GM21619 (cell line): ENCODE measurements around the gene TMEM30A.

Experiments used
- ATAC-seq: cut with Tn5 transposase; IDR thresholded peaks from one replicate; pipeline ENCODE4 v1.9.1; 2021; ENCODE audit not compliant: unreplicated experiment

TMEM30A gene

GRCh38 chr6:75266716-75267291 lies 17.8 kb downstream of the TMEM30A start:
- ATAC-seq, result peak; percentile 84

- no peak for ATAC-seq
Measured at GRCh38 chr6:75263401-75263750, 21.2 kb downstream of the TMEM30A start.

GRCh38 chr6:75262716-75263400 lies 21.7 kb downstream of the TMEM30A start:
- no peak for ATAC-seq

GRCh38 chr6:75261299-75261698 lies 23.3 kb downstream of the TMEM30A start:
- ATAC-seq, result no peak

- no peak for ATAC-seq
Measured at GRCh38 chr6:75257343-75258087, 27.1 kb downstream of the TMEM30A start.

- ATAC-seq, result no peak
Measured at GRCh38 chr6:75250552-75250951, 34.0 kb downstream of the TMEM30A start.

GRCh38 chr6:75249837-75250236 lies 34.8 kb downstream of the TMEM30A start:
- no peak for ATAC-seq

- no peak for ATAC-seq
Measured at GRCh38 chr6:75246386-75246785, 38.2 kb downstream of the TMEM30A start.

GRCh38 chr6:75244063-75244584 lies 40.5 kb downstream of the TMEM30A start:
- ATAC-seq, result no peak

- peak; percentile 96 for ATAC-seq
Measured at GRCh38 chr6:75243333-75244062, 41.1 kb downstream of the TMEM30A start, which contains the start of gene COX7A2. Gene COX7A2, minus strand, starts transcription at chr6:75243801. Its CDS starts 67 bp downstream, at chr6:75243734.

- no peak for ATAC-seq
Measured at GRCh38 chr6:75236630-75237029, 48.0 kb downstream of the TMEM30A start.

GRCh38 chr6:75235271-75235670 lies 49.3 kb downstream of the TMEM30A start:
- no peak for ATAC-seq

GRCh38 chr6:75234126-75234865 lies 50.3 kb downstream of the TMEM30A start:
- no peak for ATAC-seq

- no peak for ATAC-seq
Measured at GRCh38 chr6:75233092-75233615, 51.4 kb downstream of the TMEM30A start.

- no peak for ATAC-seq
Measured at GRCh38 chr6:75230484-75231325, 53.9 kb downstream of the TMEM30A start.

- ATAC-seq, result no peak
Measured at GRCh38 chr6:75224303-75224926, 60.2 kb downstream of the TMEM30A start.

- no peak for ATAC-seq
Measured at GRCh38 chr6:75223428-75223827, 61.2 kb downstream of the TMEM30A start.

GRCh38 chr6:75222261-75222660 lies 62.3 kb downstream of the TMEM30A start:
- no peak for ATAC-seq

GRCh38 chr6:75221116-75221515 lies 63.5 kb downstream of the TMEM30A start:
- no peak for ATAC-seq
